C4-2B (cell line): ENCODE results near the gene PARD3B.

Experiments used
- ZFX ChIP-seq: fragments of 450-650 bp; IDR thresholded peaks from 2 replicates; pipeline ENCODE4 v1.6.1; 2017
- TF ChIP-seq, protein P1 (sequence below): fragments of 450-650 bp; conservative IDR thresholded peaks from 2 replicates; pipeline ENCODE4 v1.5.1; 2017; ENCODE audit warnings: mild to moderate bottlenecking

DNA sequence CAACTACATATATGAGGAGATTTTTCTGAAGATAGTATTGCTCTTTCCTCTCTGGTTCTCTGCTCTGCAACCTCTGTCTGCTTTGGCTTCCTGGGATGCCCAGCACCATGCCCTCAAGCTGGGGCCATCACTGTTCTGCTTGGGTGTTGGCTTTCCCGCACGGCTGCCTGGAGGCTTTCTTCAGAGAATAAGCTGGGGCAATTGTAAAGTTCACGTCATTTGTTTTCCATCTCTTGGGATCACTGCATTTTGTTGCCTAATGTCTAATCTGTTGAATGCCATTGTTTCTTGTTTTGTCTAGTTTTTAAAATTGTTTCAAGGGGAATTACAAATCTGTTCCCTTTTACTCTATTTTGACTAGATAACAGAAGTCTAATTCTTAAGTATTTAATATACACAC lies 699.7 kb downstream of the PARD3B start:
- TF ChIP-seq, protein P1, sequence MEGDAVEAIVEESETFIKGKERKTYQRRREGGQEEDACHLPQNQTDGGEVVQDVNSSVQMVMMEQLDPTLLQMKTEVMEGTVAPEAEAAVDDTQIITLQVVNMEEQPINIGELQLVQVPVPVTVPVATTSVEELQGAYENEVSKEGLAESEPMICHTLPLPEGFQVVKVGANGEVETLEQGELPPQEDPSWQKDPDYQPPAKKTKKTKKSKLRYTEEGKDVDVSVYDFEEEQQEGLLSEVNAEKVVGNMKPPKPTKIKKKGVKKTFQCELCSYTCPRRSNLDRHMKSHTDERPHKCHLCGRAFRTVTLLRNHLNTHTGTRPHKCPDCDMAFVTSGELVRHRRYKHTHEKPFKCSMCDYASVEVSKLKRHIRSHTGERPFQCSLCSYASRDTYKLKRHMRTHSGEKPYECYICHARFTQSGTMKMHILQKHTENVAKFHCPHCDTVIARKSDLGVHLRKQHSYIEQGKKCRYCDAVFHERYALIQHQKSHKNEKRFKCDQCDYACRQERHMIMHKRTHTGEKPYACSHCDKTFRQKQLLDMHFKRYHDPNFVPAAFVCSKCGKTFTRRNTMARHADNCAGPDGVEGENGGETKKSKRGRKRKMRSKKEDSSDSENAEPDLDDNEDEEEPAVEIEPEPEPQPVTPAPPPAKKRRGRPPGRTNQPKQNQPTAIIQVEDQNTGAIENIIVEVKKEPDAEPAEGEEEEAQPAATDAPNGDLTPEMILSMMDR, result no peak
- TF ChIP-seq ZFX, result no peak
